ENCODE measurements around the gene S100PBP. TPM values are rescaled to one million over a fixed set of nuclear protein-coding genes. Genes with fewer than 3 reads are reported as not detected.
"Not testable (repeated sequence)": the region's sequence is repeated elsewhere in the genome, so short reads cannot be mapped to it uniquely, and the experiment has no call there.

S100PBP gene
- total and polyA plus RNA-seq, 2 of the 13 experiments (the other 11 are each of a cell fraction or from before 2014, with no cell fraction given) = 20.4 to 26.1 TPM

DNA sequence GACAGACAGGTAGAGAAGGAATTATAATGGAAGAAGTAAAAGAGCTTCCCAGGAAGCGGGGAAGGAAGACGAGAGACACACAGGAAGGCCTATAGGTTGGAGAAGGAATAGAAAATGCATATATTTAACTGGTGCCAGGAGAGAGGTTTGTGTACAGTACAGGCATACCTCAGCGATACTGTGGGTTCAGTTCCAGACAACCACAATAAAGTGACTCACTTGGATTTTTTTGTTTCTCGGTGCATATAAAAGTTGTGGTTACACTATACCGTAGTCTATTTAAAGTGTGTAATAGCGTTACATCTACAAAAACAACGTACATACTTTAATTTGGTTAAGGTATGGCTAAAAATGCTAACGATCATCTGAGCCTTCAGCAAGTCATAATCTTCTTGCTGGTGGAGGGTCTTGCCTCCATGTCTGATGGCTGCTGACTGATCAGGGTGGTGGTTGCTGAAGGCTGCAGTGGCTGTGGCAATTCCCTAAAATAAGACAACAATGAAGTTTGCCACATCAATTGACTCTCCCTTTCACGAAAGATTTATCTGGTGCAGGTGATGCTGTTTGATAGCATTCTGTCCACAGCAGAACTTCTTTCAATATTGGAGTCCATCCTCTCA is 16.2 kb upstream of the S100PBP start:
- in situ Hi-C loops (cut with HindIII; ENCODE audit: extremely low pct_ligation_motif_present, low pct_unique_long_range_greater_than_20kb) = no loop called here

DNA sequence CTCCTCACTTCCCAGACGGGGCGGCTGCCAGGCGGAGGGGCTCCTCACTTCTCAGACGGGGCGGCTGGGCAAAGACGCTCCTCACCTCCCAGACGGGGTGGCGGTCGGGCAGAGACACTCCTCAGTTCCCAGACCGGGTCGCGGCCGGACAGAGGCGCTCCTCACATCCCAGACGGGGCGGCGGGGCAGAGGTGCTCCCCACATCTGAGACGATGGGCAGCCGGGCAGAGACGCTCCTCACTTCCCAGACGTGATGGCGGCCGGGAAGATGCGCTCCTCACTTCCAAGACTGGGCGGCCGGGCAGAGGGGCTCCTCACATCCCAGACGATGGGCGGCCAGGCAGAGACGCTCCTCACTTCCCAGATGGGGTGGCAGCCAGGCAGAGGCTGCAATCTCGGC is 13.0 kb upstream of the S100PBP start:
- H3K79me2 ChIP-seq (ENCODE audit: insufficient read depth, low read length); CTCF ChIA-PET (ENCODE audit: low intra/inter-chr PET ratio, low total read pairs): not testable (repeated sequence)

More for the DNA sequence above, 16.2 kb upstream of the S100PBP start:
- no TSS peak for BruUV-seq (replicated peaks)
- H3K9ac ChIP-seq (ENCODE audit: insufficient read depth, low read depth, low read length) = no peak overlapping the region
- H4K20me1 ChIP-seq (ENCODE audit: insufficient read depth, low read length) = no peaks in the 10 kb centered on the region
- ChIA-PET POLR2A (no interaction called here), CTCF (ENCODE audit: low intra/inter-chr PET ratio, low total read pairs) (no interaction called here)
- TF ChIP-seq ZNF431 (CRISPR knock-in tag; IDR thresholded peaks at IDR 0.05; ENCODE audit: borderline replicate concordance, low read depth) = no peak
- TF ChIP-seq SNAPC2 (CRISPR knock-in tag; IDR thresholded peaks at IDR 0.05) = no peak
- no peak for TF ChIP-seq ZFP1 (CRISPR knock-in tag; IDR thresholded peaks at IDR 0.05)
- TF ChIP-seq ZZZ3 (CRISPR knock-in tag; IDR thresholded peaks at IDR 0.05; ENCODE audit: borderline replicate concordance) = no peak
- TF ChIP-seq ISL2 (CRISPR knock-in tag; IDR thresholded peaks at IDR 0.05) = no peak
- TF ChIP-seq ZNF619 (CRISPR knock-in tag; IDR thresholded peaks at IDR 0.05) = no peak
- H3K4me1 ChIP-seq (ENCODE audit: insufficient read depth, low read length) = no peaks in the 10 kb centered on the region
- 96% methylated on average over 9 of the region's 9 CpGs for WGBS (ENCODE audit: low lambda C conversion rate)
- no peak for ATAC-seq
- DNase-seq (ENCODE audit: low spot score) = no peak
- peaks cover 6 to 56% of the 10 kb centered on the region in 2 experiments; a peak in 4 of 5 replicates for H3K36me3 ChIP-seq (replicated peaks in 1 of 2; ENCODE audit: control insufficient read depth in 1 of 2, insufficient read depth in 2 of 2, low read length in 2 of 2)
- H2AFZ ChIP-seq (ENCODE audit: low read length) = no peak overlapping the region
- H3K4me3 ChIP-seq (replicated peaks in 1 of 3; ENCODE audit: insufficient read depth in 1 of 3, low read depth in 2 of 3, low read length in 3 of 3) = no peak overlapping the region
- H3K27ac ChIP-seq (ENCODE audit: extremely low read length, insufficient read depth, low read length) = no peak overlapping the region
- no peak for FAIRE-seq
- no peaks in the 10 kb centered on the region for H3K79me2 ChIP-seq (ENCODE audit: insufficient read depth, low read length)
- intact Hi-C loops (cut with micrococcal nuclease; ENCODE audit: unreplicated experiment) = no loop called here
- H3K4me2 ChIP-seq (ENCODE audit: low read depth, low read length) = no peak overlapping the region
- H3K27me3 ChIP-seq (ENCODE audit: control insufficient read depth in 1 of 2, insufficient read depth in 2 of 2, low read length in 2 of 2) = no peaks in the 10 kb centered on the region
- no peaks in the 10 kb centered on the region for H3K9me3 ChIP-seq (ENCODE audit: low read length)

More for the DNA sequence above, 13.0 kb upstream of the S100PBP start:
- BruUV-seq (replicated peaks); H3K4me2 ChIP-seq (ENCODE audit: low read depth, low read length); ATAC-seq; H3K9me3 ChIP-seq (ENCODE audit: low read length); H3K4me3 ChIP-seq (replicated peaks in 1 of 3; ENCODE audit: insufficient read depth in 1 of 3, low read depth in 2 of 3, low read length in 3 of 3); H3K9ac ChIP-seq (ENCODE audit: insufficient read depth, low read depth, low read length); H3K4me1 ChIP-seq (ENCODE audit: insufficient read depth, low read length); FAIRE-seq; in situ Hi-C loops (cut with HindIII; ENCODE audit: extremely low pct_ligation_motif_present, low pct_unique_long_range_greater_than_20kb); DNase-seq (ENCODE audit: low spot score); intact Hi-C loops (cut with micrococcal nuclease; ENCODE audit: unreplicated experiment); POLR2A ChIA-PET; H3K27ac ChIP-seq (ENCODE audit: extremely low read length, insufficient read depth, low read length); H4K20me1 ChIP-seq (ENCODE audit: insufficient read depth, low read length); H3K27me3 ChIP-seq (ENCODE audit: control insufficient read depth in 1 of 2, insufficient read depth in 2 of 2, low read length in 2 of 2); H2AFZ ChIP-seq (ENCODE audit: low read length): not testable (repeated sequence)
- 87% methylated on average over 15 of the region's 30 CpGs for WGBS (ENCODE audit: low lambda C conversion rate)
- peaks cover 15 to 61% of the 10 kb centered on the region in 2 experiments; a peak in 4 of 5 replicates for H3K36me3 ChIP-seq (replicated peaks in 1 of 2; ENCODE audit: control insufficient read depth in 1 of 2, insufficient read depth in 2 of 2, low read length in 2 of 2)
